Endothelial cell of umbilical vein (primary cell): Measurements from ENCODE around the gene CAMK2D. TPM values are rescaled to one million over a fixed set of nuclear protein-coding genes. Genes with fewer than 3 reads are reported as not detected.

Experiments used
- BruUV-seq: library from RNA; stranded (reverse); fragments of 400-500 nt; replicated peaks from 2 replicates; lab custom pipeline; 2021; lab: Mats Ljungman, UMichigan
- CTCF ChIA-PET: fragments of 300-600, 350-600 bp; sonication (Branson Sonifier 250); formaldehyde crosslinking; loops from one replicate; lab custom pipeline; 2021; ENCODE audit warnings: antibody characterized with exemption, inconsistent platforms; lab: Charles Lee
- POLR2A ChIA-PET: fragments of 300-600, 350-600 bp; sonication (Branson Sonifier 250); formaldehyde crosslinking; loops from one replicate; lab custom pipeline; 2021; ENCODE audit warnings: antibody characterized with exemption, inconsistent platforms; lab: Charles Lee
- DNase-seq: peaks from one replicate; pipeline ENCODE4 v3.0.0-alpha.2; 2011; ENCODE audit warnings: low read depth, low spot score
- FAIRE-seq: peaks from 2 replicates; lab custom pipeline; 2011; peaks lifted over from hg19 to GRCh38; lab: Jason Lieb, UNC
- H2AFZ ChIP-seq: 2 replicates; pipeline ENCODE4 v1.6.0; 2012; ENCODE audit warnings: low read depth, low read length, control low read depth, inconsistent platforms
- H3K27ac ChIP-seq: 2 replicates; pipeline ENCODE4 v1.5.1; 2011; ENCODE audit warnings: low read depth, mild to moderate bottlenecking, control low read depth, low read length, moderate library complexity; ENCODE audit not compliant: insufficient read depth
- H3K27me3 ChIP-seq, 2 experiments: 2 replicates each; pipeline versions ENCODE4 v1.6.0 to v1.6.1; 2011; ENCODE audit warnings: low read length in 2 of 2, mixed read lengths in 1 of 2; ENCODE audit not compliant: control insufficient read depth in 2 of 2, insufficient read depth in 2 of 2
- H3K36me3 ChIP-seq, 2 experiments: 2 replicates in 1 of 2; 3 replicates in 1 of 2; pipeline ENCODE4 v1.5.1; 2011; ENCODE audit warnings: low read length in 2 of 2, mild to moderate bottlenecking in 1 of 2, moderate library complexity in 1 of 2; ENCODE audit not compliant: control insufficient read depth in 2 of 2, insufficient read depth in 2 of 2; ENCODE audit errors: extremely low read depth in 1 of 2
- H3K4me1 ChIP-seq: 3 replicates; pipeline ENCODE4 v1.5.1; 2011; ENCODE audit warnings: mild to moderate bottlenecking, low read length; ENCODE audit not compliant: control insufficient read depth, insufficient read depth; ENCODE audit errors: extremely low read depth
- H3K4me2 ChIP-seq: 2 replicates; pipeline ENCODE4 v1.6.1; 2011; ENCODE audit warnings: low read length, control low read depth, mixed read lengths; ENCODE audit not compliant: insufficient read depth
- H3K4me3 ChIP-seq, 3 experiments: fragments of 200-600 bp in 1 of 3; sonication (generic), shearing (Covaris generic) in 1 of 3; replicated peaks in 1 of 3; 2 replicates each; pipeline ENCODE4 v1.5.1; 2011 to 2016; ENCODE audit warnings: control low read depth in 3 of 3, low read length in 3 of 3, mild to moderate bottlenecking in 2 of 3, inconsistent platforms in 1 of 3, low read depth in 1 of 3, moderate library complexity in 1 of 3; ENCODE audit not compliant: insufficient read depth in 1 of 3
- H3K79me2 ChIP-seq: 2 replicates; pipeline ENCODE4 v1.6.0; 2012; ENCODE audit warnings: low read length, inconsistent platforms; ENCODE audit not compliant: control insufficient read depth, insufficient read depth
- H3K9ac ChIP-seq: replicated peaks from 2 replicates; pipeline ENCODE3; 2011; ENCODE audit warnings: low read length, control low read depth; ENCODE audit not compliant: insufficient read depth; ENCODE audit errors: extremely low read depth
- H3K9me1 ChIP-seq: replicated peaks from 3 replicates; pipeline ENCODE4 v1.6.0; 2011; ENCODE audit warnings: mild to moderate bottlenecking, low read length; ENCODE audit not compliant: control insufficient read depth, insufficient read depth; ENCODE audit errors: extremely low read depth
- H3K9me3 ChIP-seq: replicated peaks from 2 replicates; pipeline ENCODE4 v1.5.1; 2012; ENCODE audit warnings: low read length, inconsistent platforms; ENCODE audit not compliant: control insufficient read depth, insufficient read depth
- H4K20me1 ChIP-seq: replicated peaks from 2 replicates; pipeline ENCODE3; 2011; ENCODE audit warnings: mild to moderate bottlenecking, low read length; ENCODE audit not compliant: control insufficient read depth, insufficient read depth; ENCODE audit errors: extremely low read depth
- CTCF ChIP-seq, 2 donors: IDR thresholded peaks; 1 replicate in 1 of 2; 2 replicates in 1 of 2; pipeline ENCODE4 v1.5.1; 2011; ENCODE audit warnings: low read length in 2 of 2, mild to moderate bottlenecking in 2 of 2, moderate library complexity in 2 of 2, control low read depth in 1 of 2, inconsistent platforms in 1 of 2, low read depth in 1 of 2; ENCODE audit not compliant: insufficient read depth in 1 of 2; ENCODE audit errors: extremely low read depth in 1 of 2
- EZH2 ChIP-seq: IDR thresholded peaks from 2 replicates; pipeline ENCODE4 v1.6.1; 2012; ENCODE audit warnings: borderline replicate concordance, low read depth, mild to moderate bottlenecking, moderate library complexity, low read length, inconsistent platforms; ENCODE audit not compliant: severe bottlenecking
- FOS ChIP-seq: IDR thresholded peaks from 2 replicates; pipeline ENCODE4 v1.6.1; 2011; ENCODE audit warnings: mild to moderate bottlenecking, low read length, moderate library complexity, borderline replicate concordance; ENCODE audit not compliant: insufficient read depth
- GATA2 ChIP-seq: IDR thresholded peaks from 2 replicates; pipeline ENCODE4 v1.7.0; 2011; ENCODE audit warnings: low read depth, mild to moderate bottlenecking, moderate library complexity, mixed read lengths, low read length; ENCODE audit not compliant: insufficient read length, insufficient read depth
- JUN ChIP-seq: IDR thresholded peaks from 2 replicates; pipeline ENCODE4 v1.6.1; 2011; ENCODE audit warnings: borderline replicate concordance, low read depth; ENCODE audit not compliant: insufficient read length, insufficient read depth
- MAX ChIP-seq: IDR thresholded peaks from 2 replicates; pipeline ENCODE4 v1.6.1; 2011; ENCODE audit not compliant: insufficient read depth, insufficient read length
- MYC ChIP-seq: IDR thresholded peaks from one replicate; pipeline ENCODE4 v1.6.1; 2011; ENCODE audit warnings: mild to moderate bottlenecking, low read depth, low read length
- POLR2A ChIP-seq: IDR thresholded peaks from 2 replicates; pipeline ENCODE4 v1.6.1; 2012; ENCODE audit warnings: low read depth, mild to moderate bottlenecking, control low read depth, low read length
- POLR2AphosphoS5 ChIP-seq: IDR thresholded peaks from 2 replicates; pipeline ENCODE4 v1.6.1; 2012; ENCODE audit warnings: low read depth, mild to moderate bottlenecking, control low read depth, low read length, moderate library complexity; ENCODE audit not compliant: insufficient read depth
- dilution Hi-C: fragments of 300-500 bp; cut with MboI; formaldehyde crosslinking; loops from one replicate; pipeline ENCODE4 v1.15.0; 2019; ENCODE audit warnings: low sequenced_read_pairs; ENCODE audit not compliant: extremely low pct_ligation_motif_present
- intact Hi-C: fragments of 100-400 bp; cut with micrococcal nuclease; formaldehyde crosslinking; loops from one replicate; pipeline ENCODE4 v1.10.0; 2022
- polyA plus RNA-seq, 4 experiments: library from polyadenylated mRNA; depleted of rRNA in 3 of 4; stranded (reverse) in 3 of 4; unstranded in 1 of 4; fragments of >200 nt; gene quantifications; 2 replicates each; pipeline versions ENCODE4 v1.2.1 to v1.2.3, GENCODE V29; 2011 to 2012; ENCODE audit warnings: missing spikeins in 1 of 4
- total RNA-seq: library from RNA; stranded (reverse); gene quantifications from 2 replicates; pipeline ENCODE4 v1.2.3, GENCODE V29; 2021

CAMK2D gene
- total and polyA plus RNA-seq, 2 donors (not counting 3 experiments of a cell fraction or from before 2014, with no cell fraction given): 10.4 to 30.7 TPM

GRCh38 chr4:113587156-113587555 is 174.4 kb downstream of the CAMK2D start:
- POLR2A ChIA-PET: no interaction called here
- CTCF ChIA-PET: no interaction called here
- no peaks in the 10 kb centered on the region for H3K79me2 ChIP-seq
- dilution Hi-C loops (no loop called here), intact Hi-C loops (no loop called here)
- H3K4me1 ChIP-seq: no peaks in the 10 kb centered on the region
- TF ChIP-seq GATA2: no peak
- no peak for TF ChIP-seq FOS
- no peak for TF ChIP-seq MAX
- TF ChIP-seq CTCF (IDR thresholded peaks at IDR 0.05; ENCODE audit: extremely low read depth in 1 of 2, insufficient read depth in 1 of 2, low read depth in 1 of 2, low read length in 2 of 2): no peak
- no peak for TF ChIP-seq POLR2A
- no peak for TF ChIP-seq EZH2
- no peak for TF ChIP-seq POLR2AphosphoS5
- no peak for TF ChIP-seq JUN
- TF ChIP-seq MYC: no peak
- H4K20me1 ChIP-seq: peaks cover 3% of the 10 kb centered on the region
- no peak overlapping the region for H3K9ac ChIP-seq
- no peak for FAIRE-seq
- H3K9me3 ChIP-seq: no peaks in the 10 kb centered on the region
- BruUV-seq: no TSS peak
- H2AFZ ChIP-seq: no peak overlapping the region
- no peak for DNase-seq
- no peak overlapping the region for H3K4me2 ChIP-seq
- no peak overlapping the region for H3K27ac ChIP-seq
- H3K27me3 ChIP-seq: no peaks in the 10 kb centered on the region
- no peaks in the 10 kb centered on the region for H3K36me3 ChIP-seq
- no peak overlapping the region for H3K4me3 ChIP-seq
- H3K9me1 ChIP-seq: no peaks in the 10 kb centered on the region
